Measurements from ENCODE around the gene ZNF124. TPM values are rescaled to one million over a fixed set of nuclear protein-coding genes. Genes with fewer than 3 reads are reported as not detected.

ZNF124 gene
- total RNA-seq, 3 donors from 2014 or later = 16.8 to 54.2 (median 46.5) TPM

DNA sequence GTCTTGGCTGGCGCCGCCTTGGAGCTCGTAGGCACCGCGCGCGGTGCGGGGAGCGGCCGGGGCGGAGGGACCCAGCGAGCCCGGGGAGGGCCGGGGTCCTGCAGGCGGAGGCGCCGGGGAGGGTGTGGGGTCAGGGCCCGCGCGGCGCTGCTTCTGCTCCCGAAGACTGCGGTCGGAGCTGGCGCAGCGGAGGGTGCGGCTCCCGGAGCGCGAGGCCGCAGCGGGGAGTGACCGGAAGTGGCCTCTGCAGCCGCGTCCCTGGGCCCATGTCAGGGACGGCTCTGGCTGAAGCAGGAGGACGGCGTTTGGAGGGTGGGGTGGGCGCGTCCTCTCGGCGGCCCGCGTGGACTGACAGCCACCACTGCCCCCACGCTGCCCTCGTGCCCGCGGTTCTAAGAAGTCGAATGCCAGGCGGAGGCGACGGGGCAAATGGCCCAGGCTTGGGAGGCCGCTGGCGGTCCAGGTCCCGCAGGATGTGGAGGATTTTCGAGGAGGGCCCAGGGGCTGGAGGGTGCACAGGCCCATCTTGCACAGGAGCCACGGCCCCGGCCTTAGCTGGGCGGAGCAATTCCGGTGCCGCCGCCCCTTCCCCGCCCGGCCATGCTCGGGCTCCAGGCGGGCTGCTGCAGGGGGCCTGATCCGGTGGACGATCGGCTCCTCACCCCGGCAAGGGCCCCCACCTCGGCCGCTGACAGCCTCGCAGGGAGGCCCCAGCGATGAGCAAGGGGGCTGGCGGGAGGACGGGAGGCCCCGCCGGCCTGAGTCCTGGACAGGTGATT, 59.9 kb downstream of the ZNF124 start:
- peak overlapping the region; percentile 78 to 93 for H3K27ac ChIP-seq
- H3K4me1 ChIP-seq = no peaks in the 10 kb centered on the region
- no peaks in the 10 kb centered on the region for H3K9me3 ChIP-seq
- no peaks in the 10 kb centered on the region for H3K27me3 ChIP-seq
- peak in 1 of 2 donors; percentile 66 for DNase-seq (ENCODE audit: low spot score in 2 of 2)
- intact Hi-C loops (cut with DNase I; ENCODE audit: low total_unique reads) = no loop called here
- peak overlapping the region; percentile 76 to 98 (median 87) for H3K4me3 ChIP-seq
- no peaks in the 10 kb centered on the region for H3K36me3 ChIP-seq
- TF ChIP-seq, protein P1, sequence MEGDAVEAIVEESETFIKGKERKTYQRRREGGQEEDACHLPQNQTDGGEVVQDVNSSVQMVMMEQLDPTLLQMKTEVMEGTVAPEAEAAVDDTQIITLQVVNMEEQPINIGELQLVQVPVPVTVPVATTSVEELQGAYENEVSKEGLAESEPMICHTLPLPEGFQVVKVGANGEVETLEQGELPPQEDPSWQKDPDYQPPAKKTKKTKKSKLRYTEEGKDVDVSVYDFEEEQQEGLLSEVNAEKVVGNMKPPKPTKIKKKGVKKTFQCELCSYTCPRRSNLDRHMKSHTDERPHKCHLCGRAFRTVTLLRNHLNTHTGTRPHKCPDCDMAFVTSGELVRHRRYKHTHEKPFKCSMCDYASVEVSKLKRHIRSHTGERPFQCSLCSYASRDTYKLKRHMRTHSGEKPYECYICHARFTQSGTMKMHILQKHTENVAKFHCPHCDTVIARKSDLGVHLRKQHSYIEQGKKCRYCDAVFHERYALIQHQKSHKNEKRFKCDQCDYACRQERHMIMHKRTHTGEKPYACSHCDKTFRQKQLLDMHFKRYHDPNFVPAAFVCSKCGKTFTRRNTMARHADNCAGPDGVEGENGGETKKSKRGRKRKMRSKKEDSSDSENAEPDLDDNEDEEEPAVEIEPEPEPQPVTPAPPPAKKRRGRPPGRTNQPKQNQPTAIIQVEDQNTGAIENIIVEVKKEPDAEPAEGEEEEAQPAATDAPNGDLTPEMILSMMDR (IDR thresholded peaks at IDR 0.05) = no peak
- TF ChIP-seq POLR2AphosphoS5 (IDR thresholded peaks at IDR 0.05) = peak; percentile 11 to 51 (median 24)

DNA sequence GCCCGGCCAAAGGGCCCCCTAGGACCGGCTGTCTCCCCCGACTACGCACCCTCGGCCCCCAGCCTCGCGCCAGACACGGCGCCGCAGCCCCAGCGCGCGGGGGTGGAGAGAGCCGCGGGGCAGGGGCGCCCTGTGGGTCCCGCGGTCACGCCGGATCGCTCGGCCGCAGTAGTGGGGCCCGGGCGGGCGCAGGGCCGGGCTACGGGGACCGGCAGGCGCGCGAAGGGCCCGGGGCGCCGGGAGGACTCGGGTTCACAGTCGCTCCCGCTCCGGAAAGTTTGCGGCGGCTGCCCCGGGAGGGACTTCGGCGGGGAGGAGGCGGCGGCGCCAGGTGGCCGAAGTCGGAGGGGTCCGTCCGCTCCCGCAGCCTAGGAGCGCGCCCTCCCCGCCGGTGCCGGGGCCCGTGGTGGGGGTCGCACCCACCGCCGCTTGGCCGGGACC, 60.5 kb downstream of the ZNF124 start:
- Histone ChIP-seq H3K4me3 (peak overlapping the region; percentile 76 to 98 (median 87)), H3K36me3 (no peaks in the 10 kb centered on the region), H3K4me1 (no peaks in the 10 kb centered on the region), H3K27me3 (no peaks in the 10 kb centered on the region), H3K27ac (peak overlapping the region; percentile 78 to 93), H3K9me3 (no peaks in the 10 kb centered on the region)
- no peak for DNase-seq (ENCODE audit: low spot score in 2 of 2)
- TF ChIP-seq POLR2A (IDR thresholded peaks at IDR 0.05) (no peak), POLR2AphosphoS5 (IDR thresholded peaks at IDR 0.05) (no peak)
- TF ChIP-seq, protein P1 (IDR thresholded peaks at IDR 0.05) = no peak
- intact Hi-C loops (cut with DNase I; ENCODE audit: low total_unique reads) = no loop called here

DNA sequence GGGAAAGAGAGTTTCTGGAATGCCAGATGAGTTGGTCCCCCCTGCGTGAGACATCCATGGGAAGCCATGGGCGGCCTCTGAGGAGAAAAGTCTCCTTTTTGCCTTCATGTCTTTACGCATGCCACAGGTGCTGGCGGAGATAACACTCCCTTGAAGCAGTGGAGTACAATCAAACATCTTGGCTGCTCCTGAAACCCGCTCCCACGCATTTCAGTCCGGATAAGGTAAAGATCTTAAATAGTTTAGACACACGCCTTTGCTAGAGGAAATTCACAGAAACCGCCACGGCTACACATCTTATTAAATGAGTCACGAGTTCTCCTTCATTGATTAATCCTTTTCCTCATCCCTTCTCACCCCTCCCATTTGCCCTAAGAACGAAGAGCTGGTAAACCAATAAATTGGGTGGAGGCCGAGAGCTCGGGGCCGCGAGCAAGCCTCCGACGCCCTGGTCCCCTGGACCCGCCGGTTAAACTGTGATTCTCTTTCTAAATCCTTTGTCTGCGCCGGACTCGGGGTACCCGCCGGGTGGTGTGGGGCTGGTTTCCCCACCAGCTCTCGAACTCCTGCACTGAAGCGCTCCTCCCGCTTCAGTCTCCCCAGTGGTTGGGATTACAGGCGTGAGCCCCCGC, 61.1 kb downstream of the ZNF124 start:
- Histone ChIP-seq H3K9me3 (no peaks in the 10 kb centered on the region), H3K36me3 (no peaks in the 10 kb centered on the region), H3K4me3 (peak overlapping the region; percentile 76 to 98 (median 87)), H3K27ac (peak overlapping the region; percentile 78 to 93), H3K4me1 (no peaks in the 10 kb centered on the region), H3K27me3 (no peaks in the 10 kb centered on the region)
- no peak for DNase-seq (ENCODE audit: low spot score in 2 of 2)
- TF ChIP-seq, protein P1 (IDR thresholded peaks at IDR 0.05) = no peak
- no peak for TF ChIP-seq POLR2AphosphoS5 (IDR thresholded peaks at IDR 0.05)
- no peak for TF ChIP-seq POLR2A (IDR thresholded peaks at IDR 0.05)
- intact Hi-C loops (cut with DNase I; ENCODE audit: low total_unique reads) = no loop called here

DNA sequence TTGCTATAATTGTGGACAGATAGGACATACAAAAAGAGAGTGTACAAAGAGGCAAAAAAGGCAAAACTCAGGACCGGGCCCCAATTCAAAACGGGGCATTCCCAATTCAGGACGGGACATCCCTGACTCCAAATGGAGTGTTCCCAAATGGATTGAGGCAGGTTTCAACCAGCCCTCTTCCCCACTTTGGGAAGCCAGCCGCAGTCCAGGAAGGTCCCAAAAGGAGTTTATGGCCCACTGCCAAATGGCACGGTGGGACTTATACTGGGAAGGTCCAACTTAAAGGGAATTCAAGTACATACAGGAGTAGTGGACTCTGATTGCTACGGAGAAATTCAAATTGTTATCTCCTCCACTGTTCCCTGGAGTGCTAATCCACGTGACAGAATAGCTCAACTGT, 64.1 kb downstream of the ZNF124 start:
- TF ChIP-seq, protein P1 (IDR thresholded peaks at IDR 0.05) = no peak
- no peak for TF ChIP-seq POLR2A (IDR thresholded peaks at IDR 0.05)
- H3K9me3 ChIP-seq = no peaks in the 10 kb centered on the region
- H3K4me1 ChIP-seq = peaks cover 0 to 5% of the 10 kb centered on the region in 2 donors
- H3K27ac ChIP-seq = no peak overlapping the region
- no peaks in the 10 kb centered on the region for H3K36me3 ChIP-seq
- intact Hi-C loops (cut with DNase I; ENCODE audit: low total_unique reads) = no loop called here
- no peak overlapping the region for H3K4me3 ChIP-seq
- H3K27me3 ChIP-seq = no peaks in the 10 kb centered on the region
- no peak for DNase-seq (ENCODE audit: low spot score in 2 of 2)

DNA sequence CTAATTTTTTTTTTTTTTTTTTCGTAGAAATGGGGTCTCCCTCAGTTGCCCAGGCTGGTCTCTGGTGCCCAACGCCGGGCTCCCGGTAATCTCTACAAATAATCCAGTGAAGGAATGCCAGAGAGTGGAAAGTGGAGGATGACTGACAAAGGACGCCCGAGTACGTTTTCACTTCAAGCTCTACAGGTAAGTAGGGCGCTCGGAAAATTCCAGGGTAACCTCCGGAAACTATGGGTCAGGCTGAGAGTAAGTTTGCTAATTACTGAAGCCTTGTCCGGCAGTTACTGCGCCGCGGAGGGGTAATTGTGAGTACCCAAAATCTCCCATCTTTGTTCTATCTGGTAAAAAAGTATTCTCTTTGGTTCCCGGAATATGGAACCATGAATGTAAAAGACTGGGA, 65.9 kb downstream of the ZNF124 start:
- peaks cover 2% of the 10 kb centered on the region for H3K36me3 ChIP-seq
- no peaks in the 10 kb centered on the region for H3K27me3 ChIP-seq
- no peak for DNase-seq (ENCODE audit: low spot score in 2 of 2)
- H3K9me3 ChIP-seq = peaks cover 0 to 9% of the 10 kb centered on the region in 2 donors
- H3K27ac ChIP-seq = no peak overlapping the region
- TF ChIP-seq, protein P1 (IDR thresholded peaks at IDR 0.05) = no peak
- TF ChIP-seq POLR2A (IDR thresholded peaks at IDR 0.05) (no peak), POLR2AphosphoS5 (IDR thresholded peaks at IDR 0.05) (no peak)
- intact Hi-C loops (cut with DNase I; ENCODE audit: low total_unique reads) = no loop called here
- H3K4me3 ChIP-seq = no peak overlapping the region
- peaks cover 0 to 5% of the 10 kb centered on the region in 2 donors for H3K4me1 ChIP-seq
